Embryonic facial prominence (tissue), 1 donor: ENCODE measurements around the gene METTL2A.
A peak's percentile ranks its signal among the peaks of the same experiment; 100 is the strongest.
"Not testable (repeated sequence)": the region's sequence is repeated elsewhere in the genome, so short reads cannot be mapped to it uniquely, and the experiment has no call there.

Source experiments
- DNase-seq: peaks from one replicate; pipeline ENCODE4 v3.0.0-alpha.2; 2016; ENCODE audit errors: extremely low spot score

The METTL2A gene, protein sequence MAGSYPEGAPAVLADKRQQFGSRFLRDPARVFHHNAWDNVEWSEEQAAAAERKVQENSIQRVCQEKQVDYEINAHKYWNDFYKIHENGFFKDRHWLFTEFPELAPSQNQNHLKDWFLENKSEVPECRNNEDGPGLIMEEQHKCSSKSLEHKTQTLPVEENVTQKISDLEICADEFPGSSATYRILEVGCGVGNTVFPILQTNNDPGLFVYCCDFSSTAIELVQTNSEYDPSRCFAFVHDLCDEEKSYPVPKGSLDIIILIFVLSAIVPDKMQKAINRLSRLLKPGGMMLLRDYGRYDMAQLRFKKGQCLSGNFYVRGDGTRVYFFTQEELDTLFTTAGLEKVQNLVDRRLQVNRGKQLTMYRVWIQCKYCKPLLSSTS

DNA sequence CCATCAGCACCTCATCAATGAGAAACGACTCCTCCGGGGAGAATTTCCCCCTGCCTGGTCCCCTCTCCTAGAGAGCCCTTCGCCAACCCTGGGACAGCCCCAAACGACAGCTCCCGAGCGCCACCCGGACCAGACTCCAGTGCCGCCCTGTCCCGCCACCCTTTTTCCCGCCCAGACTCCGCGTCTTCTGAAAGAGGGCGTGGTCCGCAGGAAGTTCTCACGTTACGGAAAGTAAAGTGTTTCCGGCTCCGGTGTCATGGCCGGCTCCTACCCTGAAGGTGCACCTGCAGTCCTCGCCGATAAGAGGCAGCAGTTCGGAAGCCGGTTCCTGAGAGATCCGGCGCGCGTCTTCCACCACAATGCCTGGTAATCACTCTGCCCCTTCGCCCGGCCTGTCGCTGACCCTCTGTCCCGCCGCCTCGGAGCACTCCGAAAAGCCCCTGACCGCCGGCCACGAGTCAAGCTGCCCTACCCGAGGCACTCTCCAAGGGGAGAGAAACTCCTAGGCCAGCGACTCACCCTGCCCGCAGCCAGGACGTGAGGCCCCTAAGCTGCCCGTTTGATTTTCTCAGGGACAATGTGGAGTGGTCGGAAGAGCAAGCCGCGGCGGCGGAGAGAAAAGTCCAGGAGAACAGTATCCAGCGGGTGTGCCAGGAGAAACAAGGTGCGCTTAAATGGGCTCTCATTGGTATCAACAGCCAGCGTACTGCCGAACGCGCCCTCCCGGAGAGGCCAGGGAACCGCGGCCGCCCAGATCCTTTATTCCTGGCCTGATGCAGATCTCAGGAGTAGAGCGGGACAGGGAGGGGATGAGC is at the start of gene METTL2A:
Gene METTL2A (plus strand): TSS at position 251 of the 815 bp plus-strand sequence. CDS start 6 bp downstream, at position 257.
- DNase-seq = peak; percentile 72

DNA sequence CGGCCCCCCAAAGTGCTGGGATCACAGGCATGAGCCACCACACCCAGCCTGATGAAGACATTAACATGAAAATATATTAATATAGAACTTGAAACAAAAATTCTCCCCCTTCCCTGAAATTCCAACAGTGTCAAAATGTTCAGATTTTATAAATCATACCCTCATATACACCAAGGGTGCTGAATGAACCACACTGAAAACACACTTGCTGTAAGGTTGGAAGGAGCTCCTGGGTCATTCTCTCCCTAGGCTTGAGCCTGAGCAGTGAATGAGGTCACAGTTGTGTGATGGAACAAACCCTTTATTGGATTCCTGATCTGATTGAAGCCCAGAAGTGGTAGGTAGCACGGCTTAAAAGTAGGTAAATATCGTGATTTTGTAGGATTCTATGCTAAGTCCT is 43.4 kb upstream of the METTL2A start, which contains the start of gene EFCAB3:
Gene EFCAB3 (plus strand): TSS at position 301 of the 400 bp plus-strand sequence. CDS start 2,427 bp downstream, outside the sequence.
- no peak for DNase-seq

DNA sequence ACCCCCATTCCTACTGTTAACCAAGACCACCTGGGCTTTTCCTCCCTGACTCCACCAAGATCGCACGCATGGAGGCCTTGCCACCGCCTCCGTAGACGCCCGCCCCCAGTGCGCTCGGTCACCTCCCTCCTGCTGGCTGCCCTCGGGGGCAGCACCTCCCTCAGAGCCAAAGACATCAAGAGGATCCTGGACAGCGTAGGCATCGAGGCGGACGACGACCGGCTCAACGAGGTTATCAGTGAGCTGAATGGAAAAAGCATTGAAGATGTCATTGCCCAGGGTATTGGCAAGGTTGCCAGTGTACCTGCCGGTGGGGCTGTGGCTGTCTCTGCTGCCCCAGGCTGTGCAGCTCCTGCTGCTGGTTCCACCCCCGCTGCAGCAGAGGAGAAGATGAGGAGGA is 42.1 kb upstream of the METTL2A start:
- DNase-seq = no peak

GRCh38 chr17:62388856-62389255 is 34.8 kb upstream of the METTL2A start:
- no peak for DNase-seq

DNA sequence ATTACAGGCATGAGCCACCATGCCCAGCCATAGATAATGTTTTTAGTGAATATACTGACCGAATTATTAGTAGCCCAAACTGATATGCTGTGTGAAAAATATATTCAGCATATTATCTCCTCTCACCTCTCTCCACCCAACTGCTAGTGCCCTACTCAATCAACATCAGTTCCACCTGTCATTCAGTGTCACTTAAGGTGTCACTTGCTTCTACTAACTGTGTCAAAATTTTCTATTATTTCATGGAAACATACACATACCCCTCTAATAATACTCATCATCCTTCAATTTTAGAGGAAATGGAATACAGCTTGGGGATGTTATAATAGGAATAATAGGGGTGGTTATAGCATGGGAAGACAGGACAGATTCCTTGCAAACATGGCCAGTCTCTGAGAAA is 30.8 kb upstream of the METTL2A start:
- DNase-seq = no peak

- no peak for DNase-seq
Observed at GRCh38 chr17:62398891-62399290, 24.8 kb upstream of the METTL2A start.

DNA sequence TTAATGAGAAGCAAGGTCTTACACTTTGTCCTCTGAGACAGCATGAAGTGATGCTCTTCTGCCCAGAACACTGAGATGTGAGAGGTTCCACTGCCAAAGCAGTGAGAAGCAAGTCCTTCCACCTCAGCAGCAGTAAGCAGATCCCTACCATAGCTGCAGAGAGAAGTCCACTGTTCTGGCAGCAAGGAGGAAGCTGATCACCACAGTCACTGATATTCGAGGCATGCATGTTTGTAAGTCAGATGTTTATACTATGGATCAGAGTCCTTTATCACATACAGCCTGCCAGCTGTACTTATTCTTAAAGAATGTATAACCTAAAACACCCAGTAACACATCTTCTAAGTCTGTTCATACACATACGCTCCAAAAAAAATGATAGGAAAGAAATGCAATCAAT is 18.2 kb upstream of the METTL2A start:
- DNase-seq = no peak

DNA sequence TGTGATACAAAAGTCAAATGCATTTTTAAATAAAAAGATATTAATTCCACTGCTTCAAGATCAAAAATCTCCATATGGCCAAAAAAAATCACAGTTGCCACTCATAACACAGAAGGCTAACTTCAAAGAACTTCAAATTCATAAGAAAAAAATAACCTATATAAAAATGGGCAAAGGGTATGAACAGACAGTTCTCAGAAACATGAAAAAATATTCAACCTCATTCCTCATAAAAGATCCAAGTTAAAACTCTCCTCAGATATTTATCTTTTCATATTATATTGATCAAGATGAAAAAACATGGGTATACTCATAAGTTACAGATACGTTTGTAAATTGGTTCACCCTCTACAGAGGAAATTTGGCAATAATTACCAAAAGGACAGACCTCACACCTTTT is 10.6 kb upstream of the METTL2A start:
- not testable (repeated sequence) for DNase-seq

- not testable (repeated sequence) for DNase-seq
Observed at GRCh38 chr17:62426214-62426613, 2.5 kb downstream of the METTL2A start.

GRCh38 chr17:62435251-62435650 is 11.6 kb downstream of the METTL2A start:
- DNase-seq = not testable (repeated sequence)

GRCh38 chr17:62441181-62441580 is 17.5 kb downstream of the METTL2A start:
- not testable (repeated sequence) for DNase-seq

GRCh38 chr17:62444063-62444462 is 20.4 kb downstream of the METTL2A start:
- DNase-seq = no peak

DNA sequence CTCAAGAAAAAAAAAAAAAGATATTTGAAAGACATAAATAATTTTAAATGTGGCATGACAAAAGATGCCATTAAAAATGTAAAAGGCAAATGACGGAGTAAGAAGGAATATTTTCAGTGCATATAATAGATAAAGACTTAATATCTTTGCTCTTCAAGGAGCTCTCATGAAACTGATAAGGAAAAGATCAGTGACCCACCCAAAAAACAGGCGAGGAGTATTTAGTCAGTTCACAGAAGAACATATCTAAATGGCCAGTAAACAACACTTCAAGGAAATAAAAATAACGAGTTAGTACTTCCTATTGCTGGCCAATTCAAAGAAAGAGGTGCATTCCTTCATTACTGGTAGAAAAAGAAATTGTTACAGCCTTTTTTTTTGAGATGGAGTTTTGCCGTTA is 22.1 kb downstream of the METTL2A start:
- not testable (repeated sequence) for DNase-seq

DNA sequence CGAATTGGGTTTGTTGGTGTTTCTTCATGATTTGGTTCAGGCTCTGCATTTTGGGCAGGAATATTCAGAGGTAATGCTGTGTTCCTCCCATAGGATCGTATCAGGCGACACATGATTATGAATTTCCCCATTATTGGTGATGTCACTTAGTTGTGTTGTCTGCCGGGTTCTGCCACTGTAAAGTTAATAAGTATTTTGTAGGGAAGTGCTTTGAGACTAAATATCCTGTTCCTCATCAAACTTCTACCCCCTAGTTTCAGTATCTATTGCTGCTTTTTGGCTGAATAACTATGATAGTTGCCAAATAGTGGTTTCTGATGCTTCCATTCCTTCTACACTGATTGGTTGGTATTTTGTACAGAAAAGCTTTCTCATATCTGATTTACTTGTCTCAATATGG is 28.5 kb downstream of the METTL2A start:
- DNase-seq = not testable (repeated sequence)

GRCh38 chr17:62453041-62453440 is 29.3 kb downstream of the METTL2A start:
- DNase-seq = not testable (repeated sequence)

DNA sequence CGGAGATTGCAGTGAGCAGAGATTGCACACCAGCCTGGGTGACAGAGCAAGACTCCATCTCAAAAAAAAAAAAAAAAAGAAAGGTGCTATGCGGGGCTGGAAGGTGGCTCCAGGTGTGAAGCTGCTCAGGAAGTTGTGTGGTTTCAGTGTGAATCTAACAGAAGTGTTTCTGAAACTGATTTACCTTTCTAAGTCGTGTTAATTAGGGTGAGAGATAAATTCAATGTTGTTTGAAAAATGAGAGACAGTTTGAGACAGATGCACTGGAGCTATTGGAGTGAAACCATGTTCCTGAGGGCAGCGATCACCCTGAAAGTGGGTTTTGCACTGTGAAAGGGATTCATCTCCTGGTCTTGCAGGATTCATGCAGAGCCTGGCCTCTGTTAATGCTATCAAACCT is 30.0 kb downstream of the METTL2A start:
- DNase-seq = not testable (repeated sequence)

DNA sequence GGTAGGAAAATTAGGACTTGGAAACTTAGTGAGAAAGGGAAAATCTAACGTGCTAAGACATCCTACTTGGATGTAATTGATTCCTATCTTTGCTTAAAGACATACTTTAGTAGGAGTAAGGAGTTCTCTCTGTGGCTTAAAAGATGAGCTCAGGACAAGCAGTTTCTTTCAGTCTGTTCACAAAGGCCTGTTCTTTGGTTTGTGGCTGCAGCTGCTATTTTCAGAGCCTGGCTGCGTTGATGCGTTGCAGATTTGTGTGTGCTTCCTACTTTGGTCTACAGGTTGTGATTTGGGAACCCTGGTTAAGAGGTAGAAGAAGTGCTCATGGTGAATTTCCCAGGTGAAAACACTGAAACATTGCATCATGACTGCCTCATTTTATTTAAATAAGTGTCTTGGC is 30.4 kb downstream of the METTL2A start:
- not testable (repeated sequence) for DNase-seq

- no peak for DNase-seq
Observed at GRCh38 chr17:62456016-62456415, 32.3 kb downstream of the METTL2A start.

DNA sequence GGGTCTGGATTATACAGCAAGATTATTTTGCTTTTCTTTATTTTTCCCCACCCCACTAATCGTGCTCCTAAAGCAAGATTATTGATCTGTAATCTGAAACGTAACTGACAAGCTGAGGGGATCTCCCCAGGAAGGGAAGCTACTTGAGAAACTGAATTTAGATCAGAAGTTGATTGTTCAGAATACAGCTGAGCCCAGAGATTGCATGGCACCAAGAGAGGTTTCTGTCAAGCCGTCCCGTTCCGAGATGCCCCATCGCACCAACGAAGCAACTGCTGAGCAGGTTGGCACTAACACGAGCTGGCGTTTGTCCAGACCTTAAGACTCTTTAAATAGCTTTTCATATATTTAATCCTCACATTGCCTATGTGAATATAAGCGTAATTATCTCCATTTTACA is 34.8 kb downstream of the METTL2A start:
- DNase-seq = not testable (repeated sequence)

GRCh38 chr17:62464422-62464821 is 40.7 kb downstream of the METTL2A start:
- DNase-seq = not testable (repeated sequence)

- not testable (repeated sequence) for DNase-seq
Observed at GRCh38 chr17:62465271-62465670, 41.6 kb downstream of the METTL2A start.

DNA sequence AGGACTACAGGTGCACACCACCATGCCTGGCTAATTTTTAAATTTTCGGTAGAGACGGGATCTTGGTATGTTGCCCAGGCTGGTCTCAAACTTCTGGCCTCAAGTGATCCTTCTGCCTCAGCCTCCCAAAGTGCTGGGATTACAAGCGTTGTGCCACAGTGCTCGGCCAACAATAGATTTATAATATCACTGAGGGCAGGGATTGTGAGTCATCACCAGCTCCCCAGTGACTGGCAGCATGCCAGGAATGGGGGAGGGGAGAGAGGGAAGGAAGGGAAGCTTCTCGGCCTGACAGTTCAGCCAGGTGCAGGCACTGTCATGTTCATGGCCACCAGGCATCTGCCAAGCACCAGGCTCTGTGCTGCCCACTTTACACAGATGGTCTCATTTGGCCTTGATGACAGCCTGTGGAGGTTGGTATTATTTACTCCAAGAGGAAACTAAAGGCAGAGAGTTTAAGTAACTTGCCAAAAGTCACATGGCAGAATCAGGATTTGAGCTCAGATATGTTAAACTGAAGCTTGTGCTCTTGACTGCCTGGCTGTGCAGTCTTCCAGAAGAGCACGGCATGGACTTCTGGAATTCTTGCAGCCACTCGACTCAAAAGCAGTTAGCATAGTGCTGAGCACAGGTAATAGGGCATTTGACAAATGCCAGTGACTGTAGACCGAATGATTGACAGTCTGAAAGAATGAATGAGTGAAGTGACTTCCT is 47.1 kb downstream of the METTL2A start:
- DNase-seq = not testable (repeated sequence)
